Astrocyte (in vitro differentiated cells and primary cell): ENCODE data around the gene PIK3R3. TPM values are rescaled to one million over a fixed set of nuclear protein-coding genes. Genes with fewer than 3 reads are reported as not detected.
A peak's percentile ranks its signal among the peaks of the same experiment; 100 is the strongest.

ENCODE experiments used
- DNase-seq: peaks from one replicate; pipeline ENCODE4 v3.0.0-alpha.2; 2010; ENCODE audit warnings: low read depth
- FAIRE-seq: peaks from 2 replicates; lab custom pipeline; 2011; peaks lifted over from hg19 to GRCh38; lab: Jason Lieb, UNC
- H2AFZ ChIP-seq: 2 replicates; pipeline ENCODE4 v1.6.0; 2012; ENCODE audit warnings: low read depth, low read length, inconsistent platforms
- H3K27ac ChIP-seq: 2 replicates; pipeline ENCODE4 v1.5.1; 2011; ENCODE audit warnings: low read depth, low read length, inconsistent platforms
- H3K27me3 ChIP-seq: 2 replicates; pipeline ENCODE4 v1.6.0; 2011; ENCODE audit warnings: low read length, inconsistent platforms; ENCODE audit not compliant: insufficient read depth
- H3K36me3 ChIP-seq: 2 replicates; pipeline ENCODE4 v1.5.1; 2011; ENCODE audit warnings: low read length, inconsistent platforms; ENCODE audit not compliant: insufficient read depth
- H3K4me1 ChIP-seq: 2 replicates; pipeline ENCODE4 v1.5.1; 2011; ENCODE audit warnings: low read length, inconsistent platforms; ENCODE audit not compliant: insufficient read depth
- H3K4me2 ChIP-seq: 2 replicates; pipeline ENCODE4 v1.6.0; 2012; ENCODE audit warnings: low read length, inconsistent platforms
- H3K4me3 ChIP-seq: 2 replicates; pipeline ENCODE4 v1.5.1; 2011; ENCODE audit warnings: low read depth, mild to moderate bottlenecking, low read length, inconsistent platforms; ENCODE audit not compliant: insufficient read depth
- H3K79me2 ChIP-seq: 2 replicates; pipeline ENCODE4 v1.6.0; 2012; ENCODE audit warnings: mild to moderate bottlenecking, low read length, inconsistent platforms; ENCODE audit not compliant: insufficient read depth
- H3K9ac ChIP-seq: 2 replicates; pipeline ENCODE4 v1.6.0; 2012; ENCODE audit warnings: mild to moderate bottlenecking, low read length, inconsistent platforms
- H3K9me3 ChIP-seq: 2 replicates; pipeline ENCODE4 v1.5.1; 2012; ENCODE audit warnings: low read depth, mild to moderate bottlenecking, low read length, inconsistent platforms; ENCODE audit not compliant: insufficient read depth
- H4K20me1 ChIP-seq: 2 replicates; pipeline ENCODE4 v1.6.0; 2012; ENCODE audit warnings: low read length, inconsistent platforms; ENCODE audit not compliant: insufficient read depth
- H3K27ac Mint-ChIP-seq: one replicate; pipeline ENCODE4 v1.8.0; 2021; ENCODE audit warnings: mild to moderate bottlenecking, mixed read lengths; ENCODE audit not compliant: unreplicated experiment
- H3K27me3 Mint-ChIP-seq: one replicate; pipeline ENCODE4 v1.8.0; 2021; ENCODE audit warnings: low read depth, mixed read lengths; ENCODE audit not compliant: unreplicated experiment
- H3K36me3 Mint-ChIP-seq: one replicate; pipeline ENCODE4 v1.8.0; 2021; ENCODE audit warnings: low read depth, mixed read lengths; ENCODE audit not compliant: unreplicated experiment
- H3K4me1 Mint-ChIP-seq: one replicate; pipeline ENCODE4 v1.8.0; 2021; ENCODE audit warnings: low read depth, mixed read lengths; ENCODE audit not compliant: unreplicated experiment
- H3K4me3 Mint-ChIP-seq: one replicate; pipeline ENCODE4 v1.8.0; 2021; ENCODE audit warnings: mild to moderate bottlenecking, moderate library complexity, mixed read lengths; ENCODE audit not compliant: unreplicated experiment
- H3K9me3 Mint-ChIP-seq: one replicate; pipeline ENCODE4 v1.8.0; 2021; ENCODE audit warnings: mild to moderate bottlenecking, mixed read lengths; ENCODE audit not compliant: unreplicated experiment
- CTCF ChIP-seq: IDR thresholded peaks from 2 replicates; pipeline ENCODE4 v1.5.1; 2011; ENCODE audit warnings: low read depth, mild to moderate bottlenecking, inconsistent platforms, low read length, moderate library complexity; ENCODE audit not compliant: insufficient read depth
- EZH2 ChIP-seq: IDR thresholded peaks from 2 replicates; pipeline ENCODE4 v1.6.1; 2012; ENCODE audit warnings: mild to moderate bottlenecking, low read length, inconsistent platforms; ENCODE audit not compliant: insufficient read depth
- total RNA-seq: library from RNA; stranded (reverse); gene quantifications from 2 replicates; pipeline ENCODE4 v1.2.1, GENCODE V29; 2021

Gene PIK3R3
- total RNA-seq, 1 donor from 2014 or later = 68.4 TPM

- H3K27me3 ChIP-seq = no peaks in the 10 kb centered on the region
- Mint-ChIP-seq H3K27ac (no peak overlapping the region), H3K4me3 (no peak overlapping the region), H3K9me3 (no peaks in the 10 kb centered on the region), H3K36me3 (no peaks in the 10 kb centered on the region), H3K27me3 (no peaks in the 10 kb centered on the region), H3K4me1 (peaks cover 25% of the 10 kb centered on the region)
- peaks cover 47% of the 10 kb centered on the region for H4K20me1 ChIP-seq
- no peaks in the 10 kb centered on the region for H3K36me3 ChIP-seq
- peaks cover 70% of the 10 kb centered on the region for H3K79me2 ChIP-seq
- FAIRE-seq (no peak), DNase-seq (no peak)
- H2AFZ ChIP-seq = no peak overlapping the region
- H3K9ac ChIP-seq = no peak overlapping the region
- H3K4me2 ChIP-seq = no peak overlapping the region
- no peak overlapping the region for H3K4me3 ChIP-seq
- no peaks in the 10 kb centered on the region for H3K9me3 ChIP-seq
- H3K27ac ChIP-seq = no peak overlapping the region
- TF ChIP-seq CTCF = no peak
- TF ChIP-seq EZH2 = no peak
- no peaks in the 10 kb centered on the region for H3K4me1 ChIP-seq
These were observed 20.3 kb downstream of the PIK3R3 start for GRCh38 chr1:46112108-46112507.

DNA sequence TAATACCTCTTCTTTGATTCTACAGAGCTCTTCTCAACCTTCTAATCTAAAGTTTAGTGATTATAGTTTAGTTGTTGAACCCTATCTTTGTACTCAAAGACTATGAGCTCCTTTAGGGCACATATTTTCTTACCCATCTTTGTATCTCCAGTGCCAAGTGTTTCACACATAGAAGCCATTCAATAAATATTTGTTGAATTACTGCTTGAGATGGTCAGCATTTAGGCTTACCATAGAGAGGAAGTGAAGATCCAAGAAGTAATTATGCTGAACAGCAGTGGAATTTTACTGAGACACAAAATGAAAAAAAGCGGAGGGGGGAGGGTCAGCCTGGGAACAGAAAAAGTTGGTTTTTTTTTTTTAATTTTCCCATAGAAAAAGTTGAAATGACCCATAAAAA is 21.9 kb downstream of the PIK3R3 start:
- no peak overlapping the region for H3K4me3 ChIP-seq
- H3K9me3 ChIP-seq = no peaks in the 10 kb centered on the region
- TF ChIP-seq EZH2 = no peak
- no peak for TF ChIP-seq CTCF
- no peak overlapping the region for H3K9ac ChIP-seq
- no peak overlapping the region for H2AFZ ChIP-seq
- H3K79me2 ChIP-seq = peaks cover 61% of the 10 kb centered on the region
- peaks cover 25% of the 10 kb centered on the region for H3K4me1 Mint-ChIP-seq
- FAIRE-seq (no peak), DNase-seq (no peak)
- H3K27me3 ChIP-seq = no peaks in the 10 kb centered on the region
- H3K27me3 Mint-ChIP-seq = no peaks in the 10 kb centered on the region
- H3K36me3 ChIP-seq = no peaks in the 10 kb centered on the region
- no peak overlapping the region for H3K4me3 Mint-ChIP-seq
- H3K4me1 ChIP-seq = no peaks in the 10 kb centered on the region
- H3K36me3 Mint-ChIP-seq = peaks cover 3% of the 10 kb centered on the region
- no peak overlapping the region for H3K27ac Mint-ChIP-seq
- no peak overlapping the region for H3K4me2 ChIP-seq
- no peaks in the 10 kb centered on the region for H3K9me3 Mint-ChIP-seq
- H4K20me1 ChIP-seq = peaks cover 45% of the 10 kb centered on the region
- no peak overlapping the region for H3K27ac ChIP-seq

DNA sequence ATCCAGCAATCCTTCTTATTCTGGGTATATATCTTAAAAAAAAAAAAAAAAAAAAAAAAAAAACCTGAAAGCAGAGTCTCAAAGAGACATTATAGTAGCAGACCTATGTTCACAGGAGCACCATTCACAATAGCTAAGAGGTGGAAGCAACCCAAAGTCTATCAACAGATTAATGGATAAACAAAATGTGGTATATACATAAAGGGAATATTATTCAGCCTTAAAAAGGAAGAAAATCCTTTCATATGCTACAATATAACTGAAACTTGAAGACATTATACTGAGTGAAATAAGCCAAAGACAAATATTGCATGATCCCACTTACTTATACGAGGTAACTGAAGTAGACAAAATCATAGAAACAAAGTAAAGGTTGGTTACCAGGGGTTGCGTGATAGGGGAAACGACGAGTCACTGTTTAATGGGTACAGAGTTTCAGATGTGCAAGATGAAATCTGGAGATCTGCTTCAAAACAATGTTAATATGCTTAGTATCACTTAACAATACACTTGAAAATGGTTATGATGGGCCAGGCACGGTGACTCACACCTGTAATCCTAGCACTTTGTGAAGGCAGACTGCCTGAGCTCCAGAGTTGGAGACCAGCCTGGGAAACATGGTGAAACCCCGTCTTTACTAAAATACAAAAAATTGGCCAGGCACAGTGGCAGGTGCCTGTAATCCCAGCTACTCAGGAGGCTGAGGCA is 29.5 kb downstream of the PIK3R3 start:
- no peaks in the 10 kb centered on the region for H3K9me3 ChIP-seq

More for the DNA sequence above, 29.5 kb downstream of the PIK3R3 start:
- TF ChIP-seq EZH2 (no peak), CTCF (no peak)
- Mint-ChIP-seq H3K4me1 (no peaks in the 10 kb centered on the region), H3K27ac (no peak overlapping the region), H3K9me3 (no peaks in the 10 kb centered on the region), H3K4me3 (no peak overlapping the region), H3K27me3 (no peaks in the 10 kb centered on the region), H3K36me3 (peaks cover 19% of the 10 kb centered on the region)
- H3K27me3 ChIP-seq = no peaks in the 10 kb centered on the region
- H3K4me3 ChIP-seq = no peak overlapping the region
- H4K20me1 ChIP-seq = peaks cover 26% of the 10 kb centered on the region
- no peak overlapping the region for H3K27ac ChIP-seq
- H3K4me1 ChIP-seq = no peaks in the 10 kb centered on the region
- H2AFZ ChIP-seq = no peak overlapping the region
- no peaks in the 10 kb centered on the region for H3K36me3 ChIP-seq
- FAIRE-seq = no peak
- H3K9ac ChIP-seq = no peak overlapping the region
- peak; percentile 33 for DNase-seq
- H3K4me2 ChIP-seq = no peak overlapping the region
- H3K79me2 ChIP-seq = peaks cover 12% of the 10 kb centered on the region
